DMS153 (cell line): Measurements from ENCODE around the gene NTNG2.

ENCODE experiments used
- DNase-seq: peaks from one replicate; lab custom pipeline; 2025; lab: John Stamatoyannopoulos, UW

The NTNG2 gene

DNA sequence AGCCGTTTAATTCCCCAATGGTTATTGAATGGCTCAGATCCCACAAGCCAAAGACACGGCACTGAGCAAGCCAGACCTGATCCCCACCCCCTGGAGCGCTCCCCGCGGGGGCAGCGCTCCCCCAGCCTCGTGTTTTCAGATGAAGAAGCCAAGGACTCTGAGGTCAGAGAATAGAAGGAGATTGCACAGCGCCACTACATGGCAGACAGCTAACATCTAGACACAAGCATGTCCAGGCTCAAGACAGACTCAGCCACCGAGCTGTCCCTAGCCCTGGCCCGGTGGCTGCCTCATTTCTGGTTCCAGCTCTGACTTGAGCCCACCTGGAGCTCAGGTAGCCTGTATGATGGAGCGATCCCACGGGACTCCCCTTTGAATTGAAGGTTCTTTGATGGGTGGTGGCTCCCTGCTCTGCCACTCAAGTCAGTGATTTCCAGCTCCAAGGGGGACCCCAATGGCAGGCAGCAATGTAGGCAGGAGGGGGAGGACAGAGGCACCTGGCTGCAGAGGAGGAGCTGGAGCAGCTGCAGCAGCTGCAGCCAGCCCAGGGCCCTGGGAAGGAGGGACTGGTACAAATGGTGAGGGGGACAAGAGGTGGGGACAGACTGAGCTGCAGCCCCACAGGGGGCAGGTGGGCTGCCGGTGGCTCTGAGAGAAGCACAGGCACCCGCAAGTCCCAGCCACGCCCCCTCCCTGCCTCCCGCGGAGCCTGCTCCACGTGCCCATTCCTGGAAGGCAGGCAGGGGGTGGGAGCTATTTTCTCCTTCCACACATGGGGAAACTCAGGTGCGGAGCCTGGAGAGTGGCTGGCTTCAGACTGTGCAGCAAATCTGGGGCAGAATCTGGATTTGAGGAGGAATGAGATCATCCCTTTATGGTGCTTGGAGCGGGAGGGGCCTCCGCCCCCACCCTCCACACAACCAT is 40.2 kb downstream of the NTNG2 start:
- DNase-seq: no peak

DNA sequence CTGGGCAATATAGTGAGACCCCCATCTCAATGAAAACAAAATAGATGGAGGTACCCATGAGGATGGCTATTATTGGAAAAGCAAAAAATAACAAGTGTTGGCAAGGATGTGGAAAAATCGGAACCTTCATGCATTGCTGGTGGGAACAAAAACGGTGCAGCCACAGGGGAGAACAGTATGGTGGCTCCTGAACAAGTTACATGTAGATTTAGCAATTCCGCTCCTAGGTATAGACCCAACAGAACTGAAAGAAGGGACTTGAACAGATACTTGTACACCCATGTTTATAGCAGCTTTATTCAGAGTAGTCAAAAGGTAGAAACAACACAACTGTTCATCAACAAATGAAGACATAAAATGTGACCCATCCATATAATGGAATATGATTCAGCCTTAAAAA is 43.0 kb downstream of the NTNG2 start:
- DNase-seq: no peak

DNA sequence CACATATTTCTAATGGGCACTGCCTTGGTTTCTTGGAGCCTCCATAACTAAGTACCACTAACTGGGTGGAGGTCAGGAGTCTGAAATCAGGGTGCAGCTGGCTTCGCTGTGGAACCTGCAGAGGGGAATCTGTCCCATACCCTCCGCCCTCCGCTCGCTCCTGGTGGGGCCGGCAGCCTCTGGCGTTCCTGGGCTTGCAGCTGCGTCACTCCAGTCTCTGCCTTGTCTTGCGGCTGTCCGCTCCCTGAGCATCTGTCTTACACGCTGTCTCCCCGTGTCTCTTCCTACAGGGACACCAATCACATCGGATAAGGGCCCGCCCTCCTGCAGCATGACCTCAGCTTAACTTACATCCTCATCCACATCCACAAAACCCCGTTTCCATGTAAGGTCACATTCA is 45.4 kb downstream of the NTNG2 start:
- DNase-seq: no peak

DNA sequence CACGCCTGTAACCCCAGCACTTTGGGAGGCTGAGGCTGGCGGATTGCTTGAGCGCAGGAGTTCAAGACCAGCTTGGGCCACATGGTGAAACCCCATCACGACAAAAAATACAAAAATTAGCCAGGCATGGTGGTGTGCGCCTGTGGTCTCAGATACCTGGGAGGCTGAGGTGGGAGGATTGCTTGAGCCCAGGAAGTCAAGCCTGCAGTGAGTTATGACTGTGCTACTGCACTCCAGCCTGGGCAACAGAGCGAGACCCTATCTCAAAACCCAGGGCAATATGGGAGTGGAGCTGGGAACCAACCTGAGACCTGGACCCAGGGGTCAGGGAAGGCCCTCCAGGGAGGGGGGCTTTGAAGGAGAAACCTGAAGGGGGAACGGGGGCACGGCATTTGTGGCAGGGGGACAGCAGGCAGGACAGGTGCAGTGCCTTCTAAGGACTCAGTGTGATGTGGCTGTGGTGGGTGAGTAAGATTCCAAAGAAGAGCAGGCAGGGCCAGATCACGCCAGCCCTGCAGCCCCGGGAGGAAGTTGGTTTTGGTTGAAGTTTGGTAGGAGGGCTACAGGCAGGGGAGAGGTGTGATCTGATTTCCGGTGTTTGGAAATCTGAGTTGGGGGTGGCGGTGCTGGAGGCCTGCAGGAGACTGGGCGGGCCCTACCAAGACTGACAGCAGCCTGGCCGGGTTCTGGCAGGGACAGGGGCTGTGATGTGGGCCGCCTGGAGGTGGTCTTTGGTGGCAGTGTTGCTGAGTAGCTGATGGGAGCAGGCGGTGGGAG is 46.2 kb downstream of the NTNG2 start:
- no peak for DNase-seq

DNA sequence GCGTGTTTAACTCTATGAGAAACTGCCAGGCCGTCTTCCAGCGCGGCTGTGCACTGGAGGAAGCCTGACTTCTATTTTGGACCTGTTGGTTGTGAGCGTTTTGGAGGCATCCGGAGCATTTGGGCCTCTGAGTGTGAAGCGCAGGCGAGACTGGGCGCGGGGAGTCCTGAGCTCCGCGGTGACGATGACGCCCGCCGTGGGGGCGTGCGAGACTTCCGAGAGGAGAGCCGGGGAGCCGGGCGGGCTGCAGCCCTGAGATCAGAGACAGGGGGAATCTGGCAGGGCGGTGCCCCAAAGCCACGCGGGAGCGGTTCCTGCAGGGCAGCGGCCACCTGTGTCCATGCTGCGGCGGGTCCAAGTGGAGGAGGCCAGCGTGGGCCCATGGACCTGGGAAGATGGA is 47.4 kb downstream of the NTNG2 start:
- no peak for DNase-seq

DNA sequence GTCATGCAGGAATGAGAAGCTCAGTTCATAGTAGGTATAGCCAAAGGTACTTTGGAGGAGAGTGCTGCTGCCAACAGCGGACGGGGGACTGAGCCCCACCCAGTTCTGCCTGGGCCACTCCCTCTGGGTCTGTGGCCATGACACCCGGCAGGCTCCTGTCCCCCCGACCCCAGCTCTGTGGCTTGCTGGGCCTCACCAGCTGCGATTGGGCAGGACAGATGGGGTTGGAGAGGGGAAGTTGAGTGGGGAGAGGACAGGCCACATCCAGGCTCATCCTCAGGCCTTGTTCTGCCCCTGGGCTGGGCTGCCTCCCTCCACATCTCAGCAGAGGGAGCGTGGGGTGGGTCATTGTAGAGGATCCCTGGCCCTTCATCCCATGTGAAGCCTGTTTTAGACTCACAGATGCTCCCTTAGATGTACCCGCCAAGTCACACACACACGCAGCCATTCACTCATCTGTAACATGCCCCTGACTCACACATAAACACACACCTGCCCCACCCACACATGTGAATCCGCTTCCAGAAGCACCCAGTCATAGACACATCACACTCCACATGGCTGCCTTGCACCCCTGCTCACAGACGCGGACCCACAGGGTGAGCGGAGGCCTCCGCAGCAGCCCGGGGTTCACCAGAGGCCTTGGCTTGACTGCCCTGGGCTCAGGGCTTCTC is 48.8 kb downstream of the NTNG2 start:
- no peak for DNase-seq

DNA sequence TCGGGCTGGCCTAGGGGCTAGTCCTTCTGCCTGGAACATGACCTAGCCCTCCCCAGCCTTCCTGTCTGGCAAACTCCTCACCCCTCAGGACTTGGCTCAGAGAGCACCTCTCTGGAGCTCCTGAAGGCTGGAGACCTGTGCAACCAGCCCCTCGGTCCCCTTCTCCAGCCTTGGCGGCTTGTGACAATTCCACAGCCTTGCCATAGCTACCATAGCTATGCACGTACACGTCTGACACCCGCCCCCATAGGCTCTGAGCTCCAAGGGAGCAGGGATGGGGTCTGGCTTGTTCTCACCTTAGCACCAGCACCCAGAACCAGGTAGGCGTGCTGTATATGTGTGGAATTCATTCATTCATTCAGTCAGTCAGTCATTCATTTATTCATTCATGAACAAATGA is 49.7 kb downstream of the NTNG2 start:
- DNase-seq: no peak

DNA sequence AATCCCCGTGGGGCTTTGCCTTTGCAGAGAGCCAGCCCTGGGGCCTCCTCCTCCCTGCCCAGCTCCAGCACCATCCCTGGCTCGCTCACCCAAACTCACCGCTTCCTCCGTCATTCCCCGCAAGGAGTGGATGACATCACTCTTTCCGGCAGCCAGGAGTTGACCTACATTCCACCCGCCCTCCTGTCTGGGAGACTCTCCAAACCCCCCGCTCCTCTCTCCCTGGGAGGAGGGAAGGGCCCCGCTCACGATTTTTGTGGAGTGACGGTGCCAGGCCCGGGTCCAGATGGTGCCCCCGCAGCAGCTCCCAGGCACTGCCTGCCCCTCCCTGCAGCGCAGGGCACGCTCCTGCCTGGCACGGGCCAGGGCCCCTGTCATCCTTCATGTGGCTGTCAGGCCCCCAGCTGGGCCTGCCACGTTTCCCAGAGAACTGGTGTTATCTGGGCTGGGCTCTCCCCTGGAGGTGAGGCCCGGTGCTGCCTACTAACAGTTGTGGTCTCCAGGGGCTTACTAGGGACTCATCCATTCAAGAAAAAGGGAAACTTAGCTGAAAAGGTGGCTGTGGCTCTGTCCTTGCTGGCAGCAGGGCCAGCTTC is 52.3 kb downstream of the NTNG2 start:
- DNase-seq: peak; percentile 72

DNA sequence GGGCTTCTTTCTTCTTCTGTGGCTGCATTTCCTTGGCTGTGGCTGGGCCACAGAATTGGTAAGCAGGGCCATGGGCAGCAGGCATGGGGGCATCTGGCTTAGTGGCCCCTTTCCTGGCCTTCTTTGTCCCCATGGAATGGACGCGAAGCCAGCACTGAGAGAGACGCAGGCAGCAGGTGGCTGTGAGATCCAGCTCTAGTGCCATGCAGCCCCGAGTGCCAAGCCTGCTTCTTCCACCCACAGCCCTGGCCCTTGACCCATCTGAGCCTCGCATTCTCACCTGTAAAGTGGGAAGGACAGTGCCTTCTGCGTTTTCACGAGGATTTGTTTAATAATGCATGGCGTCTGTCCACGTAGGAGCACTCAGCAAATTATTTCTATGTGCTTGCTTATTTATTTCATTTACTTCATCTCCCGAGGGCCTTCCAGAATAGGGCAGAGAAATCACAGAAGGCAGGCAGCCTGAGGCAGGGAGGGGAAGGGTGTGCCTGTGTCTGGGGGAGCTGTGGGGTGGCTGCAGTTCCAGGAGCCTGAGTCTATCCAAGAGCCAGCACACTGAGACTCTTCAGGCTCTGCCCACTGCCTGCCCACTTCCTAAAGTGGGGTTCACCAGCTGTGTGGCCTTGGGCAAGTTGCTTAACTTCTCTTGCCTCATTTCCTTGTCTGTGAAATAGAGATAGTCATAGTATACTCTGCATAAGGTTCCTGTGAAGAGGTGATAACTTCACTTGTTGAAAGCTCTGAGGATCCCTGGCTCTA is 55.2 kb downstream of the NTNG2 start:
- DNase-seq: no peak

DNA sequence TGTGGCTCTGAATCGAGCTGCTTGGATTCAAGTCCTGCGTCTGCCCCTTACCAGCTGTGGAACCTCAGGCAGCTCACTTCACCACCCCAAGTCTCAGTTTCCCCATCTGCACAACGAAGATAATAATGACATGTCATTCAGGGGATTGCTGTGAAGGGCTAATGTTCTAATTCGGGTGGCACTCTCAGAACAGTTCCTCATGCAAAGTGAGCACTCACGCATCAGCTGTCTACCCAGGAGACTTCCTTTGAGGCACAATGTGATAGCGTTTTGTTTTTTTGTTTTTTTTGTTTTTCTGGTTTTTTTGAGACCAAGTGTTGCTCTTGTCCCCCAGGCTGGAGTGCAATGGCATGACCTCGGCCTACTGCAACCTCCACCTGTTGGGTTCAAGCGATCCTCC is 56.4 kb downstream of the NTNG2 start:
- DNase-seq: no peak

DNA sequence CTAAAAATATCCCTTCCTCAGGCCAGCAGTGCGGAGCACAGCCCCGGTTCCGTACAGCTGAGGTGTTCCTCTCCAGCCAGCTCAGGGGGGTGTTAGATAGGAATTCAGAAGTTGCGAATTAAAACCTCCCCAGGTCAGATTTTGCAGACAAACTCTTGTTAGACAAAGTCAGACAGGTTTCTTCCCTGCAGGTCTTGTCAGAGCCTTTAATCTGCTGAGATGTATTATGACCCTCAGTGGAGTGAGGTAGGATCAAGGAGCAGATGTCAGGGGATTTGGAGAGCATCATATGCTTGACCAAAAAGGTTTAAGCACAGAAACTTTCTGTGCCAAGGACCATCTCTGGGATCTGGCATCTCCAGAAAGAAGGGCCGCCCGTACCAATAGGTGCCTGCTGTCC is 60.1 kb downstream of the NTNG2 start:
- no peak for DNase-seq

DNA sequence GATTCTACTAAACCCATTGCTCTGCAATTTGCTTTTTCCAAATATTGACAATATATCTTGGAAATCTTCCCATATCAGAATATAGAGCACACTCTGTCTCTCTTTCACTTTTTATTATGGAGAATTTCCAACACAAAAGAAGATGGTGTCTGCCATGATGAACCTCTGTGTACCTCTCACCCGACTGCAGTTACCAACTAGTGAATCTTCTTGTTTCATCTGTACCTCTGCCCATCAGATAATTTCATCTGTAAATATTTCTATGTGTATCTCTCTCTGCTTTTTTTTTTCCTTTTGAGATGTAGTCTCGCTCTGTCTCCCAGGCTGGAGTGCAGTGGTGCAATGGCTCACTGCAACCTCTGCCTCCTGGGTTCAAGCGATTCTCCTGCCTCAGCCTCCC is 62.8 kb downstream of the NTNG2 start:
- DNase-seq: no peak

DNA sequence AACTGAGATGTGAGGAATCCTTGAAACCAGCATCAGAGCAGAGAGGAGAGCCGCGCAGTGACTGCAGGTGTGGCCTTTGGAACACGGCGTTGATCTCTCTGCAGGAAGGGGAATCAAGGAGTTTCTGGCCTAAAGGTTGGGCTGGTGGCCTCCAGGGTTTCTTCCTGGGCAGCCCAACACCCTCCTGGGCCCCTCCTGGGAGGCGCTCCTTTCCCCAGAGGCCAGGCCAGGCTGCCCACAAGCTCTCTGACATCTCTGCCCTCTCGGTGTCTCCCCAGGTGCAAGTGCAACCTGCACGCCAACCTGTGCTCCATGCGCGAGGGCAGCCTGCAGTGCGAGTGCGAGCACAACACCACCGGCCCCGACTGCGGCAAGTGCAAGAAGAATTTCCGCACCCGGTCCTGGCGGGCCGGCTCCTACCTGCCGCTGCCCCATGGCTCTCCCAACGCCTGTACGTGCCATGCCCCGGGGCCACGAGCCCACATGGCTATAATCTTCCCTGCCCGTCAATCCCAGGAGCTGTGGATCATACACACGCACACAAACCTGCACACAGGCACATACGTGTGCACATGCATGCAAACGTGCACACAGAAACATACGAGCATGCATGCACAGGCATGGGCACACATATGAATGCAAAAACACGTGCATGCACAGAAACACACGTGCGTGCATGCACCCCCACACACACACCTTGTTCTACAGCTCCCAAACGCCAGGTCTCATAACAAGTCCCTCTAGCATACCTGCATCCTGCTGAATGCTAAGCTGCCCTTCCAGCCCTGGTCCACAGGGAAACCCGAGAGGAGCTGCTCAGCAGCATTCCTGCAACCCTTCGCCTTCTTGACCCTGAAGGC is 64.9 kb downstream of the NTNG2 start:
- DNase-seq: no peak

DNA sequence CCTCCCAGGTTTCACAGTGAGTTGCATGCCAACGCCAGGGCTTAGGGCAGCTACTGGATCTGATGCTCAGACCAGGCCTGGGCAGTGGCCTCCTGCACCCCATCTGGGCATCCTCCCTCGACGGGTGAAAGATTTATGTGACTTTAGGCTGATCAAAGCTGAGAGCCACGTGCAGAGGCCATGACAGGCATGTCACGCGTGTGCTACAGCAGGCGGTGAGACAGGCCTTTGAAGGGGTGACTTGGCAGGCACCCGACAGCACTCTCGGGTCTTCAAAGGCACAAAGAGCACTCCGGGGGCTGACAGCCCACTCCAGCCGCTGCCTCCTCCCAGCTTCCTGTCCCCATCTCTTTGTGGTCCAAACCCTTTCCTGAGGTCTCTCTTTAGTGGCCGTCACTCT is 66.2 kb downstream of the NTNG2 start:
- no peak for DNase-seq

DNA sequence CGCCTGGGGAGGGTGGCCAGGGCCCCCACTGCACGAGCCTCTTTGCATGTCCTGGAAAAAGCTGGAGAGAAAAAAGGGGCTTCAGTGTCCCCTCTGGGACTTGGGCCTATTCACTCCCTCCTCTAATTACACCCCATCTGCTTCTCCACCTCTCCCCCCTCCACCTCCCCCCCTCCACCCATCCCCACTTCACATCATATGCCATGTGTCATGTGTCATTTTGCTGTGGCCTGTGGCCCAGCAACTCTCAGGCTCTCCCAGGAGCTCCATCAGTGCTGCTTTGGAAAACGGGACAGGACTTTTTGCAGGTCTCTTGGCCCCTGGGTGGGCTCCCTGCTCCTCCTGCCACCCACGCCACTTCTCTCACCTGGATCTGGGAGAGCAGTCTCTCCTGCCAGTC is 68.7 kb downstream of the NTNG2 start:
- no peak for DNase-seq

DNA sequence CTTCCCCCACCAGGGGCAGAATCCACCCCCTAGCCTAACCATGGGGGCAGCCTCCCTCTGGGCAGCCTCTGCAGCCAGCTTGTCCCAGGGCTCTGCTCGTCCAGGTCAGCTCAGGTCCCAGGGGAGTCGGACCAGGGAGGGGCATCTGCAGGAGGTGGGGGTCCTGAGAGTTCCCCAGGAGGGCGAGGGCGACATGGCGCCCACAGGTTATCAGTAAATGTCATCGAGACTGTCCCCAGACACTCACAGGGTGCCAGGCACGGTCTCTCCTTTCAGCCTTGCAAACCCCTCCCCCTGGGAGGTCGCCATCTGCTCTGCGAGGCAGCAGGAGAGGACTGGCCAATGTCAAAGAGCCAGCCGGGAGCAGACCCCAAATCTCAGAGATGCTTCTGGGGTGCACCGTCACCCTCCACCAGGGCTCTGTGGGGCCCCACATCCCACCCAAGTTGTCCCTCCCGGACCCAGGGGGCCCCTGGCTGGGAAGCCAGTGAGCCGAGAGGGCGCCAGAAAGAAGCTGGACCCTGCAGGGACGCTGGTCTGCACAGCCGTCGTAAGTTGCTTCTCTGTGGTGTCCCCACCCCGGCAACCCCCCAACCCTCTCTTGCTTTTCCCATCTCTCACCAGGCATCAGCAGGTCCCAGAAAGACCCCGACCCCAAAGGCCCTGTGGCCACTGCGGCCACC is 69.3 kb downstream of the NTNG2 start:
- DNase-seq: no peak

DNA sequence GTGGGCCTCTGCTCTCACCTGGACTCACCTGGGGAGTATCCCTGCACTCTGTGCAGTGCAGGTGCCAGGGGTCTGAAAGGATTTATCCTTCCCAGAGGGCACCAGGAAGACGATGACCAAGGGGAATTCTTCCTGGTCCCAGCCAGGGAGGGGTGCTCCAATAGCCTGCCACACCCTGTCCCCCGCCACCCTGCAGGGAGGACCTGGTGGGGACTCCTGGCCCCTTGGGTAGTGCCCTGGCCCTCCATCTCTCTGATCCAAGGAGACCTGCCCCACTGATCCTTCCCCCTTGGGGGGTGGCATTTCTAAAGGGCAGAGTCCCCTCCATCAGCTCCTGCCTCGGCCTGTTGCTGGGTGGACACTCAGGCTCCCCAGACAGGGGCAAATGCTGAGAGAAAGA is 70.7 kb downstream of the NTNG2 start:
- no peak for DNase-seq

DNA sequence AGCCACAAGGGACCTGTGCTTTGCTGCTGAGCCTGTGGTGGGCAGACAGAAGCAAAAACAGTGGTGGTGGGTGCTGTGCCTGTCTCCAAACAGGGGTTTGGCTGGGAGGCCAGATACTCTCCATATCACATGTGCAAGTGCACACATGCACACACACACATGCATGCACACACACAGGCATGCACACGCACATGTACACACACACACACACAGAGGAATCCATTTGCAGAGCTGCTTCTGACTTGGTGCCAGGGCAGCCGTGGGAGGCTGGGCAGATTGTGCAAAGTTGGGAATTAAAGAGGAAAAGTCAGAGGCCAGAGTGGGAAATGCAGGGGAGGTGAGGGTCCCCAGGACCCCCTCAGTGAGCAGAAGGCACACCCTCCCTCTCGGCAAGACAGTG is 71.3 kb downstream of the NTNG2 start:
- no peak for DNase-seq

DNA sequence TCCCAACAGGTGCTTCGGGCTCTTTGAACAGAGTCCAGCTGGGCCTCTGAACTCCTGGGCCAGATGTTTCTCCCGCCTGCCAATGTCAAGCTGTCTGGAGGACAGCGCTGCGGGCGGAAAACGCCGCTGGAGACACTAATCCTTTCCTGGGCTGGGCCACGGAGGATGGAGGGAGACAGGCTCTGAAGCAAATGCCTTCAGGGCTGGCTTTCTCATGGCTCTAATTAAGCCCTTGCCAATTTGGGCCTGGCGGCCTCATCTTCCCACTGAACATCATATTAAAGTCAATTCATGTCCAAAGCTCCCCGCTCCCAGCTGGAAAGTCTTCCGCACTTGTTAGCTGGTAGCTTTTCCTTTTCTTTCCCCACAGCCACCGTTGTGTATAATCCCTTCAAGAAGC is 72.7 kb downstream of the NTNG2 start:
- no peak for DNase-seq

DNA sequence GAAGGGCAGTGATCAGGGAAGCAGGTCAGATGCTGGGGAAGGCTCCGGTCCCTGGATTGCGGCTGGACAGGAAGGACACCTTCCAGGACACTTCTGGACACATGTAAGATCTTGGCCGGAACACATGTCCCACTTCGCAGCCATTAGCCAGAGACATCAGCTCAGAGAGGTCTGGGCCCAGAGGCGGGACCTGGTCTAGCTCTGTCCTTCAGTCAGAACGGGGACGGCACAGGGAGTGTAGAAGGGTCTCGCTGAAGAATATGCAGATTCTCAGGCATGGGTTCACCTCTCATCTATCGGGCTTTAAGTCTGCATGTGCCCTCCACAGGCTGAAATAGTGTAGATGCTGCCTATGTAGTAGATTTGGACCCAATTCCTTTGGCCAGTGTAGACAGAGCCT is 73.3 kb downstream of the NTNG2 start:
- DNase-seq: no peak
